ENCODE results near the gene ENPP6. TPM values are rescaled to one million over a fixed set of nuclear protein-coding genes. Genes with fewer than 3 reads are reported as not detected.

ENPP6 gene
- total RNA-seq, 4 donors from 2014 or later = 0.47 to 1.7 (median 1.2) TPM

GRCh38 chr4:184153781-184154180 is 63.9 kb downstream of the ENPP6 start:
- TF ChIP-seq CTCF (IDR thresholded peaks at IDR 0.05) (no peak), EP300 (IDR thresholded peaks at IDR 0.05) (no peak), POLR2A (IDR thresholded peaks at IDR 0.05) (no peak), POLR2AphosphoS5 (IDR thresholded peaks at IDR 0.05) (no peak)
- Histone ChIP-seq H3K27ac (peak overlapping the region in 2 of 4 donors; percentile 12 to 64), H3K9me3 (no peaks in the 10 kb centered on the region), H3K4me3 (no peak overlapping the region), H3K4me1 (peaks cover 0 to 54% (median 3%) of the 10 kb centered on the region in 3 donors), H3K27me3 (no peaks in the 10 kb centered on the region), H3K36me3 (no peaks in the 10 kb centered on the region)
- WGBS, 2 donors (ENCODE audit: low coverage in 1 of 2) = 43 to 59% methylated on average over 3 to 5 of the region's 5 CpGs
- no peak for ATAC-seq

- 85 to 95% methylated on average over 4 to 12 of the region's 13 CpGs for WGBS, 2 donors (ENCODE audit: low coverage in 1 of 2)
These were observed 65.6 kb downstream of the ENPP6 start for GRCh38 chr4:184151988-184152485.

DNA sequence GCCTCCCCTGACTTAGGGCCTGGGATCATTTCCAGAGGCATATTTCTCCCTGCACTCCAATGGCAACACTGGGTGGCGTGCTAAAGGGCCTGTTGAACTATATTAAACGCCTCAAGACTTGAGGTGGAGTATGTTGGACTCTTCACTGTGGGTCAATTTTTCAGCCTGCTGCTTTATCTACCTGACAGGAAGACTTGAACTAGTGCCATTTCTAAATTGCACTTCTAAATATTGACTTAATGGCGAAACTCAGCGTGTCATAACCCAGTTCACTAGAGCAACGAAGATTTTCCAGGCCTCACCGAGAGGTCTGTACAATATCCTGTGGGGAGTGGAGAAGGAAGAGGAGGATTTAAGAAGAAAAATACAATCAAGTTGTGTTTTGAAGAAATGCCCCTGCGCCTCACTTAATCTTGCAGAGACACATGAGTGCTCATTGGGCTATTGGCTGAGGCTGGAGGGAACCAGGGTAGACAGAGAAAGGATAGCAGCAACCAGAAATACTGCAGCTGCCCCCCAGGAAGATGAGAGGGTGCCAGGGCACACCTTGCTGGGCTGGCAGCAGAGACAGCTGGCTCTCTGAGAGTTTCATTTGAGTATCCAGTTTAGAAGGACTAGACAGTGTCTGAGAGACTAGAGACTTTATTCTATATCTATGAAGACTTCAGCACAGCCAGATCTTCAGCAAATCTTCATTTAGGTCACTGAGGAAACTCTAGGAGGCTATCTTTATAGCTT is 67.4 kb downstream of the ENPP6 start:
- no peak for ATAC-seq

More at GRCh38 chr4:184151988-184152485, 65.6 kb downstream of the ENPP6 start:
- no peaks in the 10 kb centered on the region for H3K36me3 ChIP-seq
- H3K9me3 ChIP-seq = no peaks in the 10 kb centered on the region
- H3K27ac ChIP-seq = no peak overlapping the region
- H3K4me3 ChIP-seq = no peak overlapping the region
- no peak for TF ChIP-seq POLR2AphosphoS5 (IDR thresholded peaks at IDR 0.05)
- no peak for TF ChIP-seq EP300 (IDR thresholded peaks at IDR 0.05)
- no peak for TF ChIP-seq CTCF (IDR thresholded peaks at IDR 0.05)
- no peak for TF ChIP-seq POLR2A (IDR thresholded peaks at IDR 0.05)
- ATAC-seq = no peak
- H3K4me1 ChIP-seq = peaks cover 0 to 54% (median 3%) of the 10 kb centered on the region in 3 donors
- H3K27me3 ChIP-seq = no peaks in the 10 kb centered on the region

GRCh38 chr4:184148738-184149637 is 68.7 kb downstream of the ENPP6 start:
- H3K4me1 ChIP-seq = peaks cover 0 to 32% (median 3%) of the 10 kb centered on the region in 3 donors
- TF ChIP-seq EP300 (IDR thresholded peaks at IDR 0.05) (no peak), POLR2AphosphoS5 (IDR thresholded peaks at IDR 0.05) (no peak), POLR2A (IDR thresholded peaks at IDR 0.05) (no peak), CTCF (IDR thresholded peaks at IDR 0.05) (no peak)
- peak; percentile 65 for ATAC-seq

More for the DNA sequence above, 67.4 kb downstream of the ENPP6 start:
- no peak overlapping the region for H3K4me3 ChIP-seq
- H3K9me3 ChIP-seq = no peaks in the 10 kb centered on the region
- peaks cover 0 to 40% (median 3%) of the 10 kb centered on the region in 3 donors for H3K4me1 ChIP-seq
- WGBS, 2 donors (ENCODE audit: low coverage in 1 of 2) = 31 to 43% methylated on average over 6 of the region's 7 CpGs
- no peaks in the 10 kb centered on the region for H3K27me3 ChIP-seq
- H3K27ac ChIP-seq = peak overlapping the region in 2 of 4 donors; percentile 54 to 61
- peak; percentile 34 for TF ChIP-seq POLR2AphosphoS5 (IDR thresholded peaks at IDR 0.05)
- TF ChIP-seq CTCF (IDR thresholded peaks at IDR 0.05) = peak in 1 of 4 experiments; percentile 12
- no peak for TF ChIP-seq EP300 (IDR thresholded peaks at IDR 0.05)
- TF ChIP-seq POLR2A (IDR thresholded peaks at IDR 0.05) = no peak
- H3K36me3 ChIP-seq = no peaks in the 10 kb centered on the region

More at GRCh38 chr4:184148738-184149637, 68.7 kb downstream of the ENPP6 start:
- Histone ChIP-seq H3K9me3 (no peaks in the 10 kb centered on the region), H3K27ac (peak overlapping the region in 1 of 4 donors; percentile 20), H3K36me3 (no peaks in the 10 kb centered on the region), H3K4me3 (no peak overlapping the region), H3K27me3 (no peaks in the 10 kb centered on the region)
- 64 to 81% methylated on average over 4 of the region's 4 CpGs for WGBS, 2 donors (ENCODE audit: low coverage in 1 of 2)
